Measurements from ENCODE around the gene CCDC141. TPM values are rescaled to one million over a fixed set of nuclear protein-coding genes. Genes with fewer than 3 reads are reported as not detected.

Gene CCDC141
- total and polyA plus RNA-seq, 2 of the 13 experiments (the other 11 are each of a cell fraction or from before 2014, with no cell fraction given): not detected

GRCh38 chr2:178908810-178909209 lies 141.1 kb downstream of the CCDC141 start:
- DNase-seq (ENCODE audit: low spot score) (no peak), ATAC-seq (no peak), FAIRE-seq (no peak)
- Histone ChIP-seq H3K27ac (ENCODE audit: extremely low read length, insufficient read depth, low read length) (no peak overlapping the region), H3K9ac (ENCODE audit: insufficient read depth, low read depth, low read length) (no peak overlapping the region), H3K27me3 (ENCODE audit: control insufficient read depth in 1 of 2, insufficient read depth in 2 of 2, low read length in 2 of 2) (no peaks in the 10 kb centered on the region; a peak in 1 of 5 replicates), H3K9me3 (ENCODE audit: low read length) (no peaks in the 10 kb centered on the region), H4K20me1 (ENCODE audit: insufficient read depth, low read length) (no peaks in the 10 kb centered on the region), H3K4me2 (ENCODE audit: low read depth, low read length) (no peak overlapping the region), H3K4me1 (ENCODE audit: insufficient read depth, low read length) (no peaks in the 10 kb centered on the region), H3K36me3 (replicated peaks in 1 of 2; ENCODE audit: control insufficient read depth in 1 of 2, insufficient read depth in 2 of 2, low read length in 2 of 2) (no peaks in the 10 kb centered on the region), H3K4me3 (replicated peaks in 1 of 3; ENCODE audit: insufficient read depth in 1 of 3, low read depth in 2 of 3, low read length in 3 of 3) (no peak overlapping the region), H2AFZ (ENCODE audit: low read length) (no peak overlapping the region), H3K79me2 (ENCODE audit: insufficient read depth, low read length) (no peaks in the 10 kb centered on the region)
- TF ChIP-seq SRSF9 (IDR thresholded peaks at IDR 0.05; ENCODE audit: borderline replicate concordance, insufficient read depth, low read depth, low read length, poor library complexity, severe bottlenecking) (no peak), ATF7-NPFF (CRISPR knock-in tag; IDR thresholded peaks at IDR 0.05; ENCODE audit: low read depth) (no peak), PHF5A (CRISPR knock-in tag; IDR thresholded peaks at IDR 0.05; ENCODE audit: low read depth, unreplicated experiment) (no peak), ZNF331 (CRISPR knock-in tag; IDR thresholded peaks at IDR 0.05) (no peak)
- in situ Hi-C loops (cut with HindIII; ENCODE audit: extremely low pct_ligation_motif_present, low pct_unique_long_range_greater_than_20kb) (no loop called here), intact Hi-C loops (cut with micrococcal nuclease; ENCODE audit: unreplicated experiment) (no loop called here)
- BruUV-seq (replicated peaks): no TSS peak
- CTCF ChIA-PET (ENCODE audit: low intra/inter-chr PET ratio, low total read pairs): no interaction called here
- POLR2A ChIA-PET: no interaction called here

DNA sequence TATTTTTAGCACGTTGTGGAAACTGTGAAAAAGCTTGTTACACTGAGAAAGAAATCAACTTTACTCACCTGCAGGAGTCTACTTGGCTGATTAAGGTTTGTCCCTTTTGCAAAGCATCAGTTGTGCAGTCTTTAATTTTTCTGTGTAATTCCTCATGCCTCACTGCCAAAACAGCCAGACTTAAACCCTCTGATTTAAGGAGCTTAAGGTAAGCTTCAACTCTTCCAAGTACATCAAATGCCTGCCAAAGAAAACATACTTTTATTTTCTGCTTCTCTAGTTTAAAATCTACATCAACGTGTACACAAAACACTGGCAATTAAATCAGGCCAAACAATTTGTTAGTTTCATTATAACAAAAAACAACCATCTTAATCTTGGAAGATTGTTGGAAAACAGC lies 144.7 kb downstream of the CCDC141 start:
- H3K27me3 ChIP-seq (ENCODE audit: control insufficient read depth in 1 of 2, insufficient read depth in 2 of 2, low read length in 2 of 2): no peaks in the 10 kb centered on the region; a peak in 1 of 5 replicates
- DNase-seq (ENCODE audit: low spot score): no peak
- no peak overlapping the region for H2AFZ ChIP-seq (ENCODE audit: low read length)
- H3K27ac ChIP-seq (ENCODE audit: extremely low read length, insufficient read depth, low read length): no peak overlapping the region
- H3K9ac ChIP-seq (ENCODE audit: insufficient read depth, low read depth, low read length): no peak overlapping the region
- no peaks in the 10 kb centered on the region for H4K20me1 ChIP-seq (ENCODE audit: insufficient read depth, low read length)
- ChIA-PET POLR2A (no interaction called here), CTCF (ENCODE audit: low intra/inter-chr PET ratio, low total read pairs) (no interaction called here)
- no peak for ATAC-seq
- FAIRE-seq: no peak
- TF ChIP-seq CENPT (CRISPR knock-in tag; IDR thresholded peaks at IDR 0.05; ENCODE audit: low read depth): no peak
- no peak for TF ChIP-seq POLR2A (IDR thresholded peaks at IDR 0.05; ENCODE audit: insufficient read depth in 1 of 2, low read depth in 2 of 2, low read length in 2 of 2)
- no peak for TF ChIP-seq HNRNPLL (IDR thresholded peaks at IDR 0.05; ENCODE audit: low read depth, low read length, poor library complexity, severe bottlenecking)
- TF ChIP-seq SNRNP70 (IDR thresholded peaks at IDR 0.05; ENCODE audit: low read depth, low read length): no peak
- no peak for TF ChIP-seq ZBTB8A (CRISPR knock-in tag; IDR thresholded peaks at IDR 0.05; ENCODE audit: borderline replicate concordance, low read depth)
- TF ChIP-seq ZNF496 (CRISPR knock-in tag; IDR thresholded peaks at IDR 0.05; ENCODE audit: insufficient replicate concordance): no peak
- TF ChIP-seq SMAD1 (CRISPR knock-in tag; IDR thresholded peaks at IDR 0.05; ENCODE audit: borderline replicate concordance, low read depth): no peak
- no peaks in the 10 kb centered on the region for H3K4me1 ChIP-seq (ENCODE audit: insufficient read depth, low read length)
- in situ Hi-C loops (cut with HindIII; ENCODE audit: extremely low pct_ligation_motif_present, low pct_unique_long_range_greater_than_20kb) (no loop called here), intact Hi-C loops (cut with micrococcal nuclease; ENCODE audit: unreplicated experiment) (no loop called here)
- BruUV-seq (replicated peaks): no TSS peak
- no peak overlapping the region for H3K4me3 ChIP-seq (replicated peaks in 1 of 3; ENCODE audit: insufficient read depth in 1 of 3, low read depth in 2 of 3, low read length in 3 of 3)
- no peaks in the 10 kb centered on the region for H3K9me3 ChIP-seq (ENCODE audit: low read length)
- WGBS (ENCODE audit: low lambda C conversion rate): 0% methylated on average over 2 of the region's 2 CpGs
- no peaks in the 10 kb centered on the region for H3K36me3 ChIP-seq (replicated peaks in 1 of 2; ENCODE audit: control insufficient read depth in 1 of 2, insufficient read depth in 2 of 2, low read length in 2 of 2)
- no peaks in the 10 kb centered on the region for H3K79me2 ChIP-seq (ENCODE audit: insufficient read depth, low read length)
- H3K4me2 ChIP-seq (ENCODE audit: low read depth, low read length): no peak overlapping the region
